ENCODE measurements around the gene FAM216B. TPM values are rescaled to one million over a fixed set of nuclear protein-coding genes. Genes with fewer than 3 reads are reported as not detected.

Gene FAM216B
- total and polyA plus RNA-seq, 2 of the 8 experiments (the other 6 are each of a cell fraction or from before 2014, with no cell fraction given) = not detected

DNA sequence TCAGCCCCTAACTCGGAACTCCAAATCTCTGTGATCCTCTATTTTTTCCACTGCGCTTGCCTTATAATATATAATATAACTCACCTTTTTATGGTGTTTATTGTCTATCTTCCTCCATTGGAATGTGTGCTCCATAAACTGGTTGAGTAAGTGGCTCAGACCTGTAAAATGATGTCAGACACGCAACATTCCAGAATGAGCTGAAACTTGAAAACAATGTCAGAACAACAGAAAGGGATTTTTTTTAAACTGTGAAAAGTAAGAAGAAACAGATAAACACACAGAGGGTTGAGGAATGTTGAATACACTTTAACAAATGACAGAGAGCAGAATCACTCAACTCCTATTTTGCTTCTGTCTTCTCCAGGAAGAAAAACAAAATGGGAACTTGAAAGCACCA lies 19.1 kb upstream of the FAM216B start:
- no peak for DNase-seq (ENCODE audit: low read depth in 1 of 2, low spot score in 2 of 2)

More for the DNA sequence above, 19.1 kb upstream of the FAM216B start:
- Histone ChIP-seq H3K56ac (replicated peaks; ENCODE audit: insufficient read length, low read depth, low read length) (no peak overlapping the region), H2BK12ac (ENCODE audit: low read depth, low read length) (no peak overlapping the region), H2BK20ac (ENCODE audit: low read length) (no peak overlapping the region), H3K14ac (ENCODE audit: insufficient read length) (no peak overlapping the region), H2BK120ac (replicated peaks; ENCODE audit: low read depth, low read length) (no peak overlapping the region), H3K4me2 (ENCODE audit: insufficient read depth in 1 of 2, low read depth in 2 of 2, low read length in 2 of 2) (no peak overlapping the region), H4K91ac (replicated peaks; ENCODE audit: insufficient read length, low read length) (no peak overlapping the region), H2BK15ac (ENCODE audit: low read length) (no peak overlapping the region), H2BK5ac (ENCODE audit: low read depth, low read length) (no peak overlapping the region), H3K9me3 (ENCODE audit: insufficient read depth in 2 of 2, low read depth in 1 of 2, low read length in 1 of 2) (no peaks in the 10 kb centered on the region), H3K79me1 (ENCODE audit: low read depth, low read length) (no peaks in the 10 kb centered on the region), H3K27ac (ENCODE audit: low read depth, low read length) (no peak overlapping the region), H2AFZ (ENCODE audit: low read length) (no peak overlapping the region), H3K4me3 (ENCODE audit: extremely low read depth in 1 of 4, insufficient read depth in 2 of 4, low read depth in 3 of 4, low read length in 4 of 4) (no peak overlapping the region), H2AK5ac (ENCODE audit: low read depth, low read length) (no peak overlapping the region), H4K8ac (ENCODE audit: extremely low read depth, insufficient read depth, low read length) (no peak overlapping the region), H4K5ac (ENCODE audit: insufficient read length, low read depth, low read length) (no peak overlapping the region), H3K23ac (ENCODE audit: insufficient read length) (no peak overlapping the region), H3K27me3 (replicated peaks in 1 of 4; ENCODE audit: control insufficient read depth in 3 of 4, extremely low read depth in 1 of 4, insufficient read depth in 3 of 4, low read length in 3 of 4) (no peaks in the 10 kb centered on the region), H3K23me2 (ENCODE audit: low read depth, low read length) (no peaks in the 10 kb centered on the region), H4K20me1 (replicated peaks in 1 of 2; ENCODE audit: control insufficient read depth in 1 of 2, insufficient read depth in 2 of 2, low read length in 2 of 2) (no peaks in the 10 kb centered on the region), H3K79me2 (ENCODE audit: control insufficient read depth in 1 of 2, insufficient read depth in 2 of 2, low read length in 2 of 2) (no peaks in the 10 kb centered on the region), H3K4ac (replicated peaks; ENCODE audit: insufficient read length, low read depth, low read length) (no peak overlapping the region), H3K9ac (replicated peaks in 1 of 4; ENCODE audit: extremely low read depth in 1 of 4, low read depth in 3 of 4, low read length in 3 of 4) (no peak overlapping the region), H3K36me3 (ENCODE audit: control insufficient read depth in 2 of 4, insufficient read depth in 4 of 4, low read length in 3 of 4) (no peaks in the 10 kb centered on the region), H3K18ac (ENCODE audit: extremely low read depth, low read length) (no peak overlapping the region), H3K4me1 (replicated peaks in 1 of 4; ENCODE audit: control insufficient read depth in 3 of 4, insufficient read depth in 4 of 4, low read length in 3 of 4) (no peaks in the 10 kb centered on the region)
- WGBS, 2 experiments (ENCODE audit: extremely low coverage in 1 of 2, insufficient coverage in 1 of 2, insufficient read length in 1 of 2, insufficient replicate concordance in 2 of 2, low coverage in 1 of 2, low lambda C conversion rate in 2 of 2, missing lambda C conversion rate in 1 of 2) = 96% methylated on average over 3 of the region's 3 CpGs; no CpG with 5 or more reads in 1 of the 2 experiments
- ChIA-PET CTCF (ENCODE audit: partially characterized antibody) (interaction anchor here (0.6 to 1.7 kb wide), 2 partner anchors 12 to 429 kb away, joined by 4 to 7 read pairs; no protein-coding TSS in a partner anchor), POLR2A (ENCODE audit: partially characterized antibody) (no interaction called here)
- no peak for FAIRE-seq
- TF ChIP-seq TAF7 (optimal IDR thresholded peaks at IDR 0.05; ENCODE audit: borderline replicate concordance, low read depth, low read length) (no peak), CHD1 (IDR thresholded peaks at IDR 0.05; ENCODE audit: low read depth, low read length) (no peak), RXRA (IDR thresholded peaks at IDR 0.05; ENCODE audit: insufficient read depth, low read depth, low read length) (no peak), SRF (IDR thresholded peaks at IDR 0.05; ENCODE audit: low read depth, low read length) (no peak), BCL11A (IDR thresholded peaks at IDR 0.05; ENCODE audit: low read depth in 2 of 2, low read length in 2 of 2) (no peak), EGR1 (IDR thresholded peaks at IDR 0.05; ENCODE audit: borderline replicate concordance, low read depth, low read length) (no peak), KDM4A (IDR thresholded peaks at IDR 0.05; ENCODE audit: low read depth, low read length, severe bottlenecking) (no peak), SP1 (IDR thresholded peaks at IDR 0.05; ENCODE audit: low read depth, low read length) (no peak), CBX8 (IDR thresholded peaks at IDR 0.05; ENCODE audit: borderline replicate concordance, low read depth, low read length) (no peak)
